OCI-LY3 (cell line): ENCODE measurements around the gene SAMD4A.

Source experiments
- H2AFZ ChIP-seq: fragments of 200-600, 300-600 bp; shearing (Covaris generic); 2 replicates; pipeline ENCODE4 v1.6.0; 2014; ENCODE audit warnings: antibody characterized with exemption, low read depth, low read length
- H3K27ac ChIP-seq: fragments of 200-600, 300-600 bp; sonication (generic); 2 replicates; pipeline ENCODE4 v1.5.1; 2014; ENCODE audit warnings: mild to moderate bottlenecking, low read length, moderate library complexity, mixed read lengths
- H3K27me3 ChIP-seq: fragments of 200-600, 300-600 bp; sonication (generic); 2 replicates; pipeline ENCODE4 v1.6.1; 2014; ENCODE audit warnings: low read depth, low read length, mixed read lengths
- H3K36me3 ChIP-seq: fragments of 200-600, 300-600 bp; sonication (generic); replicated peaks from 2 replicates; pipeline ENCODE3; 2014; ENCODE audit warnings: low read depth, low read length, mixed read lengths
- H3K4me1 ChIP-seq: fragments of 300-600, 200-600 bp; sonication (generic); 2 replicates; pipeline ENCODE4 v1.6.1; 2014; ENCODE audit warnings: low read length, mixed read lengths
- H3K4me2 ChIP-seq: fragments of 200-600, 300-600 bp; sonication (generic); 2 replicates; pipeline ENCODE4 v1.6.1; 2014; ENCODE audit warnings: low read length, mixed read lengths
- H3K4me3 ChIP-seq: fragments of 300-600, 200-600 bp; sonication (generic); 2 replicates; pipeline ENCODE4 v1.5.1; 2014; ENCODE audit warnings: antibody characterized with exemption, mild to moderate bottlenecking, low read length, moderate library complexity
- H3K79me2 ChIP-seq: fragments of 300-600, 200-600 bp; shearing (Covaris generic); 2 replicates; pipeline ENCODE4 v1.6.1; 2014; ENCODE audit warnings: mild to moderate bottlenecking, low read length, mixed read lengths
- H3K9ac ChIP-seq: fragments of 300-600, 200-600 bp; shearing (Covaris generic); 2 replicates; pipeline ENCODE4 v1.6.0; 2014; ENCODE audit warnings: mild to moderate bottlenecking, low read length, moderate library complexity
- H3K9me3 ChIP-seq: fragments of 200-600, 300-600 bp; shearing (Covaris generic); 2 replicates; pipeline ENCODE4 v1.6.1; 2014; ENCODE audit warnings: low read length, mixed read lengths; ENCODE audit not compliant: insufficient read depth
- H4K20me1 ChIP-seq: fragments of 200-600, 300-600 bp; sonication (generic); 2 replicates; pipeline ENCODE4 v1.6.1; 2016; ENCODE audit warnings: low read length, mixed read lengths; ENCODE audit not compliant: insufficient read depth
- CTCF ChIP-seq: fragments of 200-600, 300-600 bp; sonication (generic); IDR thresholded peaks from 2 replicates; pipeline ENCODE4 v1.5.1; 2014; ENCODE audit warnings: antibody characterized with exemption, low read length, low read depth
- EZH2phosphoT487 ChIP-seq: fragments of 200-600 bp; shearing (Covaris generic); IDR thresholded peaks from 2 replicates; pipeline ENCODE4 v1.6.1; 2018; ENCODE audit warnings: antibody characterized with exemption, mixed run types, low read depth

The SAMD4A gene

DNA sequence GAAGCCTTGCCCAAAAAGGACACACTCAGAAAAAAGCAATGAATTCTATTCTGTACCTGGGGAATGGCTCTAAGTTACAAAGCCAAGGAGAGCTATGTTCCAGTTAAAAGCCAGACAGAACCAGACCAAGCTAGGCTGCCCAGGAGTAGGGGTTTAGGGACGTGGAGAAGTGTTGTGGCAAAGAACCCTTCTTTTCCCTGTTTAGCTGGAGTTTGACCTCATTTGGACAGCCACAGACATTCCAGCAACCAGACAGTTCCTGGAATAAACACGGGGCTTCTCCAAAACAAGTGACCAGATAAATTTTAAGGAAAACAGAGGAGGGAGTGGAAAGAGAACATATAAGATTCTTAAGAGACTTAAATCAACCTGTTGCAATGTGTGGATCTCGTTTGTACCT lies 273.4 kb downstream of the SAMD4A start:
- H3K36me3 ChIP-seq: no peaks in the 10 kb centered on the region
- H3K79me2 ChIP-seq: no peaks in the 10 kb centered on the region
- TF ChIP-seq CTCF: no peak
- no peak for TF ChIP-seq EZH2phosphoT487
- no peak overlapping the region for H2AFZ ChIP-seq
- H3K9me3 ChIP-seq: no peaks in the 10 kb centered on the region
- H3K9ac ChIP-seq: no peak overlapping the region
- H4K20me1 ChIP-seq: no peaks in the 10 kb centered on the region
- H3K4me2 ChIP-seq: no peak overlapping the region
- H3K4me1 ChIP-seq: no peaks in the 10 kb centered on the region
- H3K27me3 ChIP-seq: no peaks in the 10 kb centered on the region
- no peak overlapping the region for H3K27ac ChIP-seq
- H3K4me3 ChIP-seq: no peak overlapping the region

- no peaks in the 10 kb centered on the region for H3K27me3 ChIP-seq
- no peaks in the 10 kb centered on the region for H3K4me1 ChIP-seq
- H3K4me2 ChIP-seq: no peak overlapping the region
- H3K36me3 ChIP-seq: no peaks in the 10 kb centered on the region
- no peak overlapping the region for H2AFZ ChIP-seq
- no peak overlapping the region for H3K27ac ChIP-seq
- no peak for TF ChIP-seq EZH2phosphoT487
- TF ChIP-seq CTCF: peak; percentile 26; the same call in 1 of the 2 replicates
- H3K79me2 ChIP-seq: no peaks in the 10 kb centered on the region
- no peak overlapping the region for H3K4me3 ChIP-seq
- no peaks in the 10 kb centered on the region for H4K20me1 ChIP-seq
- no peaks in the 10 kb centered on the region for H3K9me3 ChIP-seq
- H3K9ac ChIP-seq: no peak overlapping the region
These were observed 273.9 kb downstream of the SAMD4A start for GRCh38 chr14:54840798-54841197.
